ENCODE measurements around the gene COX7A2L. TPM values are rescaled to one million over a fixed set of nuclear protein-coding genes. Genes with fewer than 3 reads are reported as not detected.

The COX7A2L gene
- total RNA-seq, 1 experiment from 2014 or later, result 99.5 TPM

GRCh38 chr2:42332575-42332974 lies 28.4 kb downstream of the COX7A2L start:
- Mint-ChIP-seq H3K27ac (no peak overlapping the region), H3K4me3 (no peak overlapping the region), H3K36me3 (peaks cover 45% of the 10 kb centered on the region), H3K27me3 (ENCODE audit: low read depth) (no peaks in the 10 kb centered on the region), H3K9me3 (no peaks in the 10 kb centered on the region), H3K4me1 (no peaks in the 10 kb centered on the region)
- no peak for ATAC-seq
- DNase-seq (ENCODE audit: low spot score), result no peak
- POLR2A ChIA-PET, result no interaction called here
- CTCF ChIA-PET, result no interaction called here
- TF ChIP-seq NFATC4 (CRISPR knock-in tag; IDR thresholded peaks at IDR 0.05) (no peak), NR1H2 (CRISPR knock-in tag; IDR thresholded peaks at IDR 0.05) (no peak), MXD4 (CRISPR knock-in tag; IDR thresholded peaks at IDR 0.05; ENCODE audit: borderline replicate concordance) (no peak), KAT7 (CRISPR knock-in tag; IDR thresholded peaks at IDR 0.05; ENCODE audit: borderline replicate concordance) (no peak), ZMAT4 (CRISPR knock-in tag; IDR thresholded peaks at IDR 0.05) (no peak), ZBTB43 (CRISPR knock-in tag; IDR thresholded peaks at IDR 0.05) (no peak), SMAD4 (CRISPR knock-in tag; IDR thresholded peaks at IDR 0.05) (no peak), SP1 (CRISPR knock-in tag; conservative IDR thresholded peaks at IDR 0.05) (no peak), RELA (CRISPR knock-in tag; IDR thresholded peaks at IDR 0.05; ENCODE audit: borderline replicate concordance) (no peak), CDX4 (CRISPR knock-in tag; IDR thresholded peaks at IDR 0.05; ENCODE audit: borderline replicate concordance) (no peak), ZNF532 (CRISPR knock-in tag; IDR thresholded peaks at IDR 0.05; ENCODE audit: borderline replicate concordance) (no peak), USF2 (CRISPR knock-in tag; IDR thresholded peaks at IDR 0.05) (no peak)

GRCh38 chr2:42331569-42332284 lies 29.3 kb downstream of the COX7A2L start:
- H3K36me3 Mint-ChIP-seq, result peaks cover 52% of the 10 kb centered on the region
- no peak overlapping the region for H3K4me3 Mint-ChIP-seq
- no peaks in the 10 kb centered on the region for H3K9me3 Mint-ChIP-seq
- CTCF ChIA-PET, result no interaction called here
- no peaks in the 10 kb centered on the region for H3K4me1 Mint-ChIP-seq
- POLR2A ChIA-PET, result no interaction called here
- H3K27ac Mint-ChIP-seq, result no peak overlapping the region
- H3K27me3 Mint-ChIP-seq (ENCODE audit: low read depth), result no peaks in the 10 kb centered on the region
- ATAC-seq (no peak), DNase-seq (ENCODE audit: low spot score) (no peak)
- TF ChIP-seq SOX15 (CRISPR knock-in tag; IDR thresholded peaks at IDR 0.05), result no peak
- no peak for TF ChIP-seq ZNF263 (CRISPR knock-in tag; IDR thresholded peaks at IDR 0.05; ENCODE audit: low read depth)
- no peak for TF ChIP-seq PREB (CRISPR knock-in tag; IDR thresholded peaks at IDR 0.05; ENCODE audit: borderline replicate concordance)
- TF ChIP-seq ERG (CRISPR knock-in tag; IDR thresholded peaks at IDR 0.05), result no peak
- TF ChIP-seq ZNF532 (CRISPR knock-in tag; IDR thresholded peaks at IDR 0.05; ENCODE audit: borderline replicate concordance), result no peak
- TF ChIP-seq ZSCAN18 (CRISPR knock-in tag; IDR thresholded peaks at IDR 0.05), result no peak
- TF ChIP-seq SP1 (CRISPR knock-in tag; conservative IDR thresholded peaks at IDR 0.05), result no peak
- TF ChIP-seq TEAD1 (CRISPR knock-in tag; IDR thresholded peaks at IDR 0.05), result no peak

Data from WTC11 (cell line).